SIG-M5 treated with dmso at 0.1 percent for 504 hours (cell line): ENCODE measurements around the gene PNMA6F.

Source experiments
- DNase-seq: peaks from one replicate; lab custom pipeline; 2025; ENCODE audit not compliant: unreplicated experiment; lab: John Stamatoyannopoulos, UW

PNMA6F gene

GRCh38 chrX:153321381-153322124 is at the start of gene PNMA6F:
Gene PNMA6F (minus strand): TSS chrX:153321767. CDS start chrX:153320674, 1,093 bp downstream.
- no peak for DNase-seq

GRCh38 chrX:153371256-153371655 is 49.7 kb upstream of the PNMA6F start:
- no peak for DNase-seq

GRCh38 chrX:153370293-153371055 is 48.9 kb upstream of the PNMA6F start:
- DNase-seq = no peak

GRCh38 chrX:153366878-153367538 is 45.4 kb upstream of the PNMA6F start:
- DNase-seq = no peak

- no peak for DNase-seq
These were observed 44.6 kb upstream of the PNMA6F start for GRCh38 chrX:153366119-153366518.

GRCh38 chrX:153365670-153366069 is 44.1 kb upstream of the PNMA6F start:
- no peak for DNase-seq

GRCh38 chrX:153361781-153362397 is 40.3 kb upstream of the PNMA6F start:
- no peak for DNase-seq

GRCh38 chrX:153357877-153358276 is 36.3 kb upstream of the PNMA6F start:
- no peak for DNase-seq

GRCh38 chrX:153353416-153353815 is 31.8 kb upstream of the PNMA6F start:
- DNase-seq = no peak

- DNase-seq = no peak
These were observed 31.3 kb upstream of the PNMA6F start for GRCh38 chrX:153352858-153353257.

- DNase-seq = no peak
These were observed 30.4 kb upstream of the PNMA6F start for GRCh38 chrX:153351981-153352380.

- no peak for DNase-seq
These were observed 28.4 kb upstream of the PNMA6F start for GRCh38 chrX:153349952-153350351.

GRCh38 chrX:153348421-153348820 is 26.9 kb upstream of the PNMA6F start:
- DNase-seq = no peak

GRCh38 chrX:153347530-153347929 is 26.0 kb upstream of the PNMA6F start:
- DNase-seq = no peak

GRCh38 chrX:153343674-153344073 is 22.1 kb upstream of the PNMA6F start:
- no peak for DNase-seq

GRCh38 chrX:153342762-153343558 is 21.4 kb upstream of the PNMA6F start:
- no peak for DNase-seq

GRCh38 chrX:153340111-153340510 is 18.5 kb upstream of the PNMA6F start:
- DNase-seq = no peak

- DNase-seq = no peak
These were observed 18.1 kb upstream of the PNMA6F start for GRCh38 chrX:153339662-153340061.

- no peak for DNase-seq
These were observed 17.3 kb upstream of the PNMA6F start for GRCh38 chrX:153338836-153339235.

- no peak for DNase-seq
These were observed 15.4 kb upstream of the PNMA6F start for GRCh38 chrX:153336988-153337387.
